Fibroblast of mammary gland (primary cell): ENCODE data around the gene MGARP.

ENCODE experiments used
- DNase-seq: peaks from one replicate; pipeline ENCODE4 v3.0.0-alpha.2; 2010; ENCODE audit warnings: low read depth
- H3K4me3 ChIP-seq: 2 replicates; pipeline ENCODE4 v1.5.1; 2011; ENCODE audit warnings: low read depth, mild to moderate bottlenecking, low read length, moderate library complexity; ENCODE audit not compliant: control insufficient read depth
- TF ChIP-seq, protein P1 (sequence below): conservative IDR thresholded peaks from 2 replicates; pipeline ENCODE4 v1.5.1; 2011; ENCODE audit warnings: low read depth, low read length, inconsistent platforms; ENCODE audit not compliant: control insufficient read depth, insufficient read depth

Gene MGARP

DNA sequence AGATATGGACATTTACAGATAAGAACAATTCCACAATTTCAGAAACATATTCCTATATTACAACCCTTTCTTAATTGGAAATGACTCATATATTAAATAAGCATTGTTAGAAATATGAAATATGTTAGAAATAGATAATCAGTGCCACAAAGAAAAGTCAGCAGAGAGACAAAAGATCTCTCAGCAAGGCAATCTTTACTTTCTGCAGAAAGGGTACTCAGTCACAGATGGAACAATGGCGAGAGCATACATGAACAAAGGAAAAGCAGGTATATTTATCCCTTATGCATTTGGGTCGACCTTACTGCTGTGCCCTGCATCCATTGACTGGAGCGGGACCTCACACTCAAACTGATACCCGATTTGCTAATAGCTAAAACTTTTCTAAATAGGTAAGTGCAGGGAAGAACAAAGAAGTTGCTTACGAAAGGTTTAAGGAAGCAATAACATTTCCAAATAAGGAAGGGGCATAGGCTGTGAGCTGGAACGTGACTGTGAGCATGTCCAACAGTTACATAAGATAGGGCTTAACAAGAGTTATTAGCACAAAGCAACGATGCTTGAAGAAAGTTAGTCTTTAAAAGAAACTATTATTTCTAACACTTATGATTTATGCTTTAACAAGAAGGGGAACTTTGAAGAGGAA is 40.8 kb downstream of the MGARP start:
- TF ChIP-seq, protein P1, sequence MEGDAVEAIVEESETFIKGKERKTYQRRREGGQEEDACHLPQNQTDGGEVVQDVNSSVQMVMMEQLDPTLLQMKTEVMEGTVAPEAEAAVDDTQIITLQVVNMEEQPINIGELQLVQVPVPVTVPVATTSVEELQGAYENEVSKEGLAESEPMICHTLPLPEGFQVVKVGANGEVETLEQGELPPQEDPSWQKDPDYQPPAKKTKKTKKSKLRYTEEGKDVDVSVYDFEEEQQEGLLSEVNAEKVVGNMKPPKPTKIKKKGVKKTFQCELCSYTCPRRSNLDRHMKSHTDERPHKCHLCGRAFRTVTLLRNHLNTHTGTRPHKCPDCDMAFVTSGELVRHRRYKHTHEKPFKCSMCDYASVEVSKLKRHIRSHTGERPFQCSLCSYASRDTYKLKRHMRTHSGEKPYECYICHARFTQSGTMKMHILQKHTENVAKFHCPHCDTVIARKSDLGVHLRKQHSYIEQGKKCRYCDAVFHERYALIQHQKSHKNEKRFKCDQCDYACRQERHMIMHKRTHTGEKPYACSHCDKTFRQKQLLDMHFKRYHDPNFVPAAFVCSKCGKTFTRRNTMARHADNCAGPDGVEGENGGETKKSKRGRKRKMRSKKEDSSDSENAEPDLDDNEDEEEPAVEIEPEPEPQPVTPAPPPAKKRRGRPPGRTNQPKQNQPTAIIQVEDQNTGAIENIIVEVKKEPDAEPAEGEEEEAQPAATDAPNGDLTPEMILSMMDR = no peak
- DNase-seq = no peak
- no peak overlapping the region for H3K4me3 ChIP-seq

DNA sequence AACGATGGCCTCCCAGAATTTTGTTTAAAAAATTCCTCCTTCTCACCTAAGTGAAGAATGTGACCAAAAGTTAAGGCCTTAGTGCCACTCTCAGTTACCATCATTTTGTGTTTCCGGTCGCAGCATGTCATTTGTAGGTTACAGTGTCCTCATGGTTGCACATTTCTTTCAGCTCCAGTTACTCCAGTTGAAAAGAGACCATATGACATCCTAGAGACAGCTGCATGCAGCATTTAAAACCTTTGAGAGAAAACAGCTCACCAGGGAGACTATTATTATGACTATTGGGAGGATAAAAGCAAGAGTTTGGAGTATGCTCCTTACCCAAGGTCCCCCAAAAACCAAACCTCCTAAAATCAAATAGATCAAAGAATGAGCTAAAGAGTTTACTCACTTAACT is 45.8 kb downstream of the MGARP start:
- TF ChIP-seq, protein P1 = no peak
- H3K4me3 ChIP-seq = no peak overlapping the region
- no peak for DNase-seq

DNA sequence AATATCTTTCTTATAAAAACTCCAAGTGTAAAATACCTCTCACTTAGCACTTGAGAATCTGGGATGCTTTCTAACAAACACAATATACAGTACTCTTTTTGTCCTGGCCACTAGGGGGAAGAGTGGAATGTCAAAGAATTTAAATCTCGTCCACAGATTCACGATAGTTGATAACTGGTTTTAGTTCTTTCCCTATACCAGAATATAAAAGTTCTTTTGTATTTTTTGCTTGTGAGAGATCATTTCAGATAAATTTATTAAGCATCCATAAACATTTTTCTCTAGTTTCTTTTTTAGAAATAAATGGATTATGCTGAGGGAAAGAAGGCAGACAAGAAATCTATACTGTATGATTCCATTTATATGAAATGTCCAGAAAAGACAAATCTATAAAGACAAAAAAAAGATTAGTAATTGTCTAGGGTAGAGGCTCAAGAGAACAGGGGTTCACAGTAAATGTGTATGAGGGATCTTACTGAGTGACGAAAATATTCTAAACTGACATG is 50.4 kb downstream of the MGARP start:
- TF ChIP-seq, protein P1 = peak; percentile 70
- peak; percentile 72 for DNase-seq
- H3K4me3 ChIP-seq = no peak overlapping the region

DNA sequence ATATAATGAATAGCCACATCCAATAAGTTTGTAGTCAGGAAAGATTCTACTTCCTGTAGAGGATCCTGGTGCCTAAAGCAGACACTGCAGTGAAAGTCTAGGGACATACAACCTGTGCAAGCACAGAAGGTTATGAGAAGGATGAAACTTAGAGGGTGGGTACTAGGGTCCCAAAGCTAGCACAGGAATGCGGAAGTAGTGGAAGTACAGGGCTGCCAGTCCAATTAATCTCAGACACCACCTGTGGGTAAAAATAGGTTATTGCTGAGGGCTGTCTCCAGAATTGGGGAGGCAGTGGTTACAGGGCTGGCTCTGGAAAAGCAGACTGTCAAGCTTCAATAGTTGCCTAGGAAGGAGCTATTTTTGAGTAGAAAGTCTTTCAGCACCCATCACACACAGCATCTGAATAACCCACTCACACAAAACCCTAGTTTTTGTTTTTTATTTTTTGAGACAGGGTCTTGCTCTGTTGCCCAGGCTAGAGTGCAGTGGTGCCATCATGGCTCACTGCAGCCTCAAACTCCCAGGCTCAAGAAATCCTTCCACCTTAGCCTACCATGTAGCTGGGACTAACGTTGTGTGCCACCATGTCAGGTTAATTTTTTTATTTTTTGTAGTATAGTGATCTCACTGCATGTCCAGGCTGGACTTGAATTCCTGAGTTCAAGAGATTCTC is 52.2 kb downstream of the MGARP start:
- H3K4me3 ChIP-seq = no peak overlapping the region
- TF ChIP-seq, protein P1 = no peak
- DNase-seq = no peak

DNA sequence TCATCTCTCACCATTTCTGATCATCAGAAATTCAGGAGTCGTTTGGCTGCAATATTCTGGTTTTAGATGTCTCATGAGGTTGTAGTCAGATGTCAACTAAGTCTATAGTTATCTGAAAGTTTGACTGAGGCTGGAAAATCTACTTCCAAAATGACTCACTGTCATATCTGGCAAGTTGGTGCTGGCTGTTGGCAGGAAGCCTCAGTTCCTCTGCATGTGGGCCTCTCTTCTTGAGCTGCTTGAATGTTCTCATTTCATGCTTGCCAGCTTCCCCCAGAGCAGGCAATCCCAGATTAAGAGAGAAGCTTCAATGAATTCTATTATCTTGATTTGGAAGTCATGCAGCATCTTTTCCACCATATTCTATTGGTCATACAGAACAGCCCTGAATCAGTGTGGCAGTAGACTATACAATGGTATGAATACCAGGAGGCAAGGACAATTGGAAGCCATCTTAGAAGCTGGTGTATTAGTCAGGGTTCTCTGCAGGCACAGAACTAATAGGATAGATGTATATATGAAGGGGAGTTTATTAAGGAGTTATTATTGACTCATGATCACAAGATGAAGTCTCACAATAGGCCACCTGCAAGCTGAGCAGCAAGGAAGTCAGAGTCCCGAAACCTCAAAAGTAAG is 56.2 kb downstream of the MGARP start:
- H3K4me3 ChIP-seq = no peak overlapping the region
- peak; percentile 85 for DNase-seq
- TF ChIP-seq, protein P1 = no peak

DNA sequence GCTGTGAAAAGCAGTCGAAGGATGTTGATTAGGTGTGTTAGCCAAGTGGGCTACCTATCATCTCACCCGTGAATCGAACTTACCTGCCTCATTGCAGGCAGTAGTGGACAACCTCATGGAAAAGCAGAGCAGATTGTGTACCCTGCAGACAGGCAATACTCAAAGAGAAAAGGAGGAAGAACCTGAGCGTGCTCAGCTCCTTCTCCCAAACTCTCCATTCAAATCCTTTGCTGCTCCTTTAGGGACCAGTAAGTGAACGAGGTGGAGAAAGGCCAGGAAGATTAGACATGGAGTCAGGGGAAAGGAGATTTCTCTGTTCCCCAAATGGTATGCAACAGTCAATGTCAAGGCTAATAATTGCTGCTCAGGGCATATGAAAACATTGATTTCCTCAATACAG is 57.8 kb downstream of the MGARP start:
- no peak for DNase-seq
- TF ChIP-seq, protein P1 = no peak
- no peak overlapping the region for H3K4me3 ChIP-seq
